HepG2 (cell line): ENCODE results near the gene UBQLN1. TPM values are rescaled to one million over a fixed set of nuclear protein-coding genes. Genes with fewer than 3 reads are reported as not detected.
A peak's percentile ranks its signal among the peaks of the same experiment; 100 is the strongest.

Experiments used
- ATAC-seq: fragments of 200-7000 bp; cut with Tn5 transposase; 3 replicates; pipeline ENCODE4 v1.9.1; 2020; ENCODE audit warnings: mild to moderate bottlenecking, moderate library complexity
- BruUV-seq: library from RNA; stranded (reverse); fragments of 400-500 nt; replicated peaks from 2 replicates; lab custom pipeline; 2021; lab: Mats Ljungman, UMichigan
- CTCF ChIA-PET: fragments of 300-600 bp; formaldehyde crosslinking; extraction: SDS; loops from one replicate; lab custom pipeline; 2021; ENCODE audit warnings: low total read pairs, inconsistent platforms, low intra/inter-chr PET ratio; lab: Yijun Ruan, JAX
- POLR2A ChIA-PET: fragments of 350-600 bp; sonication (Branson Sonifier 250); formaldehyde crosslinking; loops from one replicate; lab custom pipeline; 2020; ENCODE audit warnings: antibody characterized with exemption, inconsistent platforms; lab: Yijun Ruan, JAX
- DNase-seq: peaks from one replicate; pipeline ENCODE4 v3.0.0-alpha.2; 2015; ENCODE audit warnings: low spot score
- FAIRE-seq: peaks from 3 replicates; lab custom pipeline; 2011; peaks lifted over from hg19 to GRCh38; lab: Jason Lieb, UNC
- H2AFZ ChIP-seq: one replicate; pipeline ENCODE4 v1.6.1; 2011; ENCODE audit warnings: low read length, inconsistent platforms
- H3K27ac ChIP-seq: fragments of 300-600 bp; 3 replicates; pipeline ENCODE4 v1.8.0; 2011; ENCODE audit warnings: mixed run types, mild to moderate bottlenecking, mixed read lengths, low read length, inconsistent platforms; ENCODE audit not compliant: insufficient read depth; ENCODE audit errors: extremely low read length
- H3K27me3 ChIP-seq, 2 experiments: fragments of 200-600 bp in 1 of 2; 2 replicates in 1 of 2; 3 replicates in 1 of 2; pipeline versions ENCODE4 v1.6.0 to v1.8.0; 2011; ENCODE audit warnings: low read length in 2 of 2, mild to moderate bottlenecking in 2 of 2, moderate library complexity in 2 of 2, inconsistent platforms in 1 of 2; ENCODE audit not compliant: insufficient read depth in 2 of 2, control insufficient read depth in 1 of 2
- H3K36me3 ChIP-seq, 2 experiments: fragments of 200-600 bp in 1 of 2; replicated peaks in 1 of 2; 2 replicates in 1 of 2; 3 replicates in 1 of 2; pipeline versions ENCODE4 v1.5.1 to v1.8.0; 2011; ENCODE audit warnings: low read length in 2 of 2, inconsistent platforms in 1 of 2; ENCODE audit not compliant: insufficient read depth in 2 of 2, control insufficient read depth in 1 of 2
- H3K4me1 ChIP-seq: 2 replicates; pipeline ENCODE4 v1.5.1; 2012; ENCODE audit warnings: low read length, inconsistent platforms; ENCODE audit not compliant: insufficient read depth
- H3K4me2 ChIP-seq: 2 replicates; pipeline ENCODE4 v1.6.0; 2011; ENCODE audit warnings: low read depth, low read length, inconsistent platforms
- H3K4me3 ChIP-seq, 3 experiments: fragments of 200-600 bp in 1 of 3; sonication (generic), shearing (Covaris generic) in 1 of 3; replicated peaks in 1 of 3; 2 replicates each; pipeline ENCODE4 v1.5.1; 2011 to 2016; ENCODE audit warnings: low read length in 3 of 3, inconsistent platforms in 2 of 3, low read depth in 2 of 3, mild to moderate bottlenecking in 2 of 3, control low read depth in 1 of 3, mixed read lengths in 1 of 3; ENCODE audit not compliant: insufficient read depth in 1 of 3
- H3K79me2 ChIP-seq: one replicate; pipeline ENCODE4 v1.6.1; 2011; ENCODE audit warnings: low read length, inconsistent platforms; ENCODE audit not compliant: insufficient read depth
- H3K9ac ChIP-seq: 2 replicates; pipeline ENCODE4 v1.6.0; 2011; ENCODE audit warnings: mild to moderate bottlenecking, low read depth, low read length, inconsistent platforms; ENCODE audit not compliant: insufficient read depth
- H3K9me3 ChIP-seq: 2 replicates; pipeline ENCODE4 v1.5.1; 2012; ENCODE audit warnings: mild to moderate bottlenecking, low read length
- H4K20me1 ChIP-seq: 2 replicates; pipeline ENCODE4 v1.6.0; 2011; ENCODE audit warnings: inconsistent platforms, mild to moderate bottlenecking, low read length, moderate library complexity; ENCODE audit not compliant: insufficient read depth
- DZIP1 ChIP-seq: sonication (generic); formaldehyde crosslinking; IDR thresholded peaks from 2 replicates; pipeline ENCODE4 v1.5.0; 2020; ENCODE audit warnings: mild to moderate bottlenecking, missing genetic modification reagents
- HNRNPL ChIP-seq: fragments of 200-400 bp; formaldehyde crosslinking; IDR thresholded peaks from 2 replicates; pipeline ENCODE4 v1.6.1; 2017; ENCODE audit warnings: mild to moderate bottlenecking, low read depth, low read length
- JUNB ChIP-seq: sonication (generic); formaldehyde crosslinking; IDR thresholded peaks from 2 replicates; pipeline ENCODE4 v1.8.0; 2022; ENCODE audit warnings: missing genetic modification reagents, mild to moderate bottlenecking, borderline replicate concordance
- PLSCR1 ChIP-seq: sonication (generic); formaldehyde crosslinking; IDR thresholded peaks from 2 replicates; pipeline ENCODE4 v1.5.0; 2020; ENCODE audit warnings: missing genetic modification reagents, mild to moderate bottlenecking, borderline replicate concordance
- RFXAP ChIP-seq: sonication (generic); formaldehyde crosslinking; IDR thresholded peaks from 2 replicates; pipeline ENCODE4 v1.4.0; 2020; ENCODE audit warnings: missing genetic modification reagents, borderline replicate concordance
- ZFY ChIP-seq: sonication (generic); formaldehyde crosslinking; IDR thresholded peaks from 2 replicates; pipeline ENCODE4 v1.4.0; 2020; ENCODE audit warnings: missing genetic modification reagents
- ZNF496 ChIP-seq: sonication (generic); formaldehyde crosslinking; IDR thresholded peaks from 2 replicates; pipeline ENCODE4 v1.8.1; 2023; ENCODE audit warnings: mild to moderate bottlenecking, moderate library complexity, missing genetic modification reagents; ENCODE audit not compliant: insufficient replicate concordance
- ZNF720 ChIP-seq: sonication (generic); formaldehyde crosslinking; IDR thresholded peaks from 2 replicates; pipeline ENCODE4 v1.4.0; 2020; ENCODE audit warnings: missing genetic modification reagents
- ZNF784 ChIP-seq: sonication (generic); formaldehyde crosslinking; IDR thresholded peaks from 2 replicates; pipeline ENCODE4 v1.5.1; 2020; ENCODE audit warnings: missing genetic modification reagents, mild to moderate bottlenecking, borderline replicate concordance
- WGBS: methylation state at CpG from one replicate; pipeline ENCODE4 v1.1.6; 2017; ENCODE audit warnings: low lambda C conversion rate; 5-methylcytosine and 5-hydroxymethylcytosine counted together
- in situ Hi-C: cut with HindIII; loops from 2 replicates; pipeline ENCODE4 v1.10.0; 2017; ENCODE audit warnings: low pct_unique_long_range_greater_than_20kb; ENCODE audit not compliant: extremely low pct_ligation_motif_present
- intact Hi-C: fragments of 100-400 bp; cut with micrococcal nuclease; formaldehyde crosslinking; loops from one replicate; pipeline ENCODE4 v1.10.0; 2022; ENCODE audit not compliant: unreplicated experiment
- polyA plus RNA-seq, 8 experiments: library from polyadenylated mRNA; depleted of rRNA in 3 of 8; stranded (reverse) in 7 of 8; unstranded in 1 of 8; fragments of >200 nt; fragmentation: Illumina TruSeq in 4 of 8; extraction: Trizol in 4 of 8; gene quantifications; 2 replicates each; pipeline versions ENCODE4 v1.2.1 to v1.2.3, GENCODE V29; 2011 to 2016; ENCODE audit warnings: low read depth in 4 of 8, missing spikeins in 1 of 8, mixed read lengths in 1 of 8; ENCODE audit not compliant: insufficient read depth in 1 of 8
- total RNA-seq, 5 experiments: library from RNA; depleted of rRNA; stranded (reverse); fragments of >200 nt; fragmentation: Illumina TruSeq; extraction: Trizol; gene quantifications; 2 replicates each; pipeline ENCODE4 v1.2.3, GENCODE V29; 2016; ENCODE audit warnings: low read depth in 1 of 5

Gene UBQLN1
- total and polyA plus RNA-seq, 2 of the 13 experiments (the other 11 are each of a cell fraction or from before 2014, with no cell fraction given), result 78.1 to 83.8 TPM

GRCh38 chr9:83628540-83628939, 79.2 kb downstream of the UBQLN1 start (continued):
- TF ChIP-seq ZNF784 (CRISPR knock-in tag) (no peak), PLSCR1 (CRISPR knock-in tag) (no peak)

- ATAC-seq (no peak), FAIRE-seq (no peak), DNase-seq (no peak)
- no peaks in the 10 kb centered on the region for H3K27me3 ChIP-seq
- TF ChIP-seq RFXAP (CRISPR knock-in tag) (no peak), DZIP1 (no peak), JUNB (CRISPR knock-in tag) (no peak), HNRNPL (no peak), ZNF496 (CRISPR knock-in tag) (no peak), ZFY (0 out of 2 replicates have a peak, but pooled peaks have one; percentile 5), ZNF720 (no peak)
- H2AFZ ChIP-seq, result no peak overlapping the region
- H4K20me1 ChIP-seq, result no peaks in the 10 kb centered on the region
- peak overlapping the region; percentile 16 for H3K27ac ChIP-seq
- intact Hi-C loops (no loop called here), in situ Hi-C loops (no loop called here)
- H3K9me3 ChIP-seq, result no peaks in the 10 kb centered on the region
- no peak overlapping the region for H3K9ac ChIP-seq
- ChIA-PET POLR2A (interaction anchor here (1.0 to 2.5 kb wide), 3 partner anchors 12 to 83 kb away, joined by 4 to 12 read pairs (median 7); no protein-coding TSS in a partner anchor), CTCF (no interaction called here)
- 0 out of 2 replicates have a peak overlapping the region, but pooled peaks have one; percentile 5 for H3K4me2 ChIP-seq
- 84% methylated on average over 3 of the region's 3 CpGs for WGBS
- H3K4me3 ChIP-seq, result no peak overlapping the region
- H3K4me1 ChIP-seq, result peaks cover 69% of the 10 kb centered on the region
- H3K36me3 ChIP-seq, result peaks cover 2 to 4% of the 10 kb centered on the region in 2 experiments; a peak in 2 of 5 replicates
- peaks cover 10% of the 10 kb centered on the region for H3K79me2 ChIP-seq
- no TSS peak for BruUV-seq
Observed at GRCh38 chr9:83625178-83625577, 82.6 kb downstream of the UBQLN1 start.
